ENCODE measurements around the gene BGLAP. TPM values are rescaled to one million over a fixed set of nuclear protein-coding genes. Genes with fewer than 3 reads are reported as not detected.

The BGLAP gene
- polyA plus RNA-seq, 1 of the 3 experiments (the other 2 are of a cell fraction), result 1.1 TPM

DNA sequence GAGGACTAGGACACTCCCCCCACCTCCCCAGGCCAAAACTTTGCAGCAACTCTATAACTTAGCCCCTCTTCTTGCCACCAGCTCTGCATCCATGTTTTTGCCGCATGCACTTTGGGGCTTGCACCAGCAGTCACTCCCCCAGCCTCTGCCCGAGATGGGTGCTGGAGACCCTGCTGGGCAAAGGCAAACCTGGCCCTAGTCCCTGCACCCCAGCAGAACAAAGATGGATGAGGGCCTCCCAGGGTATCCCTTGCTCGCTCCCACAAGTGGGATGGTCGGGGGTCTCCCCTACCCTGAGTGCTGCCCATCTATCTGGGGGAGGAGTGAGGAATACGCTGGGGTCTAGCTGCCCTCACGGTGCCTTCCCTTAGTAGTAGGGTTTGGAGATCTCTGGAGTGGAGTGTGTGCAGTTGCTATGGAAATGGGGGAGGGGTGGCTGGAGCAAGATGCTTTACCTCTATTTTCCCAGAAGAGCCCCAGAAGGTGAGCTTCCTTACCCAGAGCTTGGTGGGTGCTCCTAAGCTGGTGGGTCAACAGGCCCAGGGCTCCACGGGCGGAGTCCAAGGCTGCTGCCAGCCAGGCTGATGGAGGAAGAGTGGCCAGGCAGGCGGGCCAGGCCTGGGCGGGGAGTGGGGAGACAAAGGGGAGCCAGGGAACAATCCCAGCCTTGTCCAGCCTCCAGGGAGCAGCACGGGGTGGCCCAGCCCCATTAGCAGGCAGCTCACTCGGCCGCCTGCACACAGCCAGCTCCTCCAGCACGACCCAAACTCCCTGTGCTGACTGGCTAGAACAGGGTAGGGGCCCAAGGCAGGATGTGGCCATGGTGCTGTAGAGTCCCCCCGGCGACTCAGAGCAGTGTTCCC, 5.7 kb downstream of the BGLAP start, which contains the start of gene PAQR6 (continued):
- TF ChIP-seq RCOR1 (IDR thresholded peaks at IDR 0.05; ENCODE audit: low read length) (no peak), GABPA (IDR thresholded peaks at IDR 0.05; ENCODE audit: low read depth) (no peak), GATA2 (CRISPR knock-in tag; IDR thresholded peaks at IDR 0.05) (no peak), ELF1 (IDR thresholded peaks at IDR 0.05) (no peak), FOXJ3 (CRISPR knock-in tag; IDR thresholded peaks at IDR 0.05) (no peak)

DNA sequence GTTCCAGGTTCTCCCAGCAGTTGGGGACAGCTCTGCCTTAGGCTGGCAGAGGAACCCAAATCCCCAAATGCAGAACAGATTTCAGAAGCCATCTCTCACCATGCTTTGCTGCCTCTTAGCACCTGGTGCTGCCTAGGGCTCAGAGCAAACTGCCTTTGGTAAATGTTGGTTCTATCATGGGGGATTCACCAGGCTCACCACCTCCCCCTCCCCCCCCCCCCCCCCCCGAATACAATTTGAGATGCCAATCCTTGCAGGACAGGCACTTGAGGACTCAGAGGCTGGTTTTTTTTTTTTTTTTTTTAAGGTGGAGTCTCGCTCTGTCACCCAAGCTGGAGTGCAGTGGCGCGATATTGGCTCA, 6.3 kb downstream of the BGLAP start:
- Histone ChIP-seq H3K4me3 (ENCODE audit: low read depth in 2 of 2, low read length in 1 of 2) (no peak overlapping the region), H3F3A (replicated peaks; ENCODE audit: insufficient read depth) (peaks cover 13% of the 10 kb centered on the region), H3K4me2 (no peak overlapping the region), H2AFZ (ENCODE audit: low read depth) (no peak overlapping the region), H3K27me3 (ENCODE audit: insufficient read depth) (no peaks in the 10 kb centered on the region), H3K9me3 (no peaks in the 10 kb centered on the region), H3K36me3 (replicated peaks in 1 of 2; ENCODE audit: control insufficient read depth in 1 of 2, insufficient read depth in 2 of 2, low read length in 1 of 2) (peaks cover 12 to 52% of the 10 kb centered on the region in 2 experiments), H4K20me1 (ENCODE audit: insufficient read depth) (no peaks in the 10 kb centered on the region), H3K4me1 (ENCODE audit: control insufficient read depth in 1 of 2, insufficient read depth in 2 of 2, low read depth in 1 of 2, low read length in 1 of 2) (peaks cover 13 to 73% of the 10 kb centered on the region in 2 experiments; a peak in 3 of 4 replicates), H3K9ac (no peak overlapping the region), H3K9me2 (no peaks in the 10 kb centered on the region), H3K27ac (ENCODE audit: low read depth in 2 of 2, low read length in 1 of 2) (peak overlapping the region in 1 of 2 experiments; percentile 62; a peak in 1 of 4 replicates), H3K79me2 (ENCODE audit: insufficient read depth) (no peaks in the 10 kb centered on the region)
- POLR2A ChIA-PET, result no interaction called here
- WGBS (ENCODE audit: low lambda C conversion rate), result 80% methylated on average over 4 of the region's 4 CpGs
- CTCF ChIA-PET, result interaction anchor here (1.4 to 4.0 kb wide), 3 partner anchors 9 to 23 kb away, joined by 9 to 26 read pairs (median 11); no protein-coding TSS in a partner anchor
- DNase-seq, result no peak
- no peak for TF ChIP-seq NRF1 (IDR thresholded peaks at IDR 0.05; ENCODE audit: low read depth, low read length)
- TF ChIP-seq FOXM1 (IDR thresholded peaks at IDR 0.05; ENCODE audit: low read depth), result no peak
- no peak for TF ChIP-seq ELF1 (IDR thresholded peaks at IDR 0.05)
- TF ChIP-seq GATA2 (CRISPR knock-in tag; IDR thresholded peaks at IDR 0.05), result no peak
- no peak for TF ChIP-seq POLR2AphosphoS5 (IDR thresholded peaks at IDR 0.05; ENCODE audit: low read depth, low read length)
- no peak for TF ChIP-seq FOSL2 (IDR thresholded peaks at IDR 0.05; ENCODE audit: borderline replicate concordance, low read depth)
- TF ChIP-seq CHD2 (IDR thresholded peaks at IDR 0.05; ENCODE audit: low read length, partially characterized antibody), result no peak
- no peak for TF ChIP-seq EP300 (IDR thresholded peaks at IDR 0.05; ENCODE audit: borderline replicate concordance in 1 of 2, low read depth in 1 of 2, low read length in 1 of 2)
- no peak for TF ChIP-seq RFX5 (IDR thresholded peaks at IDR 0.05; ENCODE audit: low read length)
- no peak for TF ChIP-seq JUND (IDR thresholded peaks at IDR 0.05)

DNA sequence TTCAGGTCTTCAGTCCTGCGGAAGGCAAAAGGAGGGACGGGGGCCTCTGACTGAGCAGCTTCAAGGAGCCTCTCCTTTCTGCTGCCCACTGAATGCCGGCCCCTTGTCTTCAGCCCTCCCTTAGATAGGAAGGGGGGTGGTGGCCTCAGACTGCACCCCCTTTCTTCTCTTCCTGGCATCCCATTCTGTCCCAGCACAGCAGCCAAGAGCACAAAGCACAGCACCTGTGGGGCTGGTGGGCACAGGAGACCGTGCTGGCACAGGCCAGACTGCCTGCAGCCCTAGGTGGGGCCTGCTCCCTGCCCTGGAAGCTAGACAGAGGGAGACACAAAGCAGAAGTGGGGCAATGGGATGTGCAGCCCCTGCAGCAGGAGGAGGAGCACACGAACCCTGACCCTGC, 7.6 kb downstream of the BGLAP start:
- Histone ChIP-seq H3K27ac (ENCODE audit: low read depth in 2 of 2, low read length in 1 of 2) (peak overlapping the region in 1 of 2 experiments; percentile 99; a peak in 1 of 4 replicates), H3K27me3 (ENCODE audit: insufficient read depth) (no peaks in the 10 kb centered on the region), H3K4me3 (ENCODE audit: low read depth in 2 of 2, low read length in 1 of 2) (no peak overlapping the region), H3K4me2 (no peak overlapping the region), H3K9me2 (no peaks in the 10 kb centered on the region), H3K79me2 (ENCODE audit: insufficient read depth) (no peaks in the 10 kb centered on the region), H3K36me3 (replicated peaks in 1 of 2; ENCODE audit: control insufficient read depth in 1 of 2, insufficient read depth in 2 of 2, low read length in 1 of 2) (peaks cover 14 to 62% of the 10 kb centered on the region in 2 experiments), H4K20me1 (ENCODE audit: insufficient read depth) (no peaks in the 10 kb centered on the region), H3F3A (replicated peaks; ENCODE audit: insufficient read depth) (peaks cover 13% of the 10 kb centered on the region), H3K9ac (no peak overlapping the region), H2AFZ (ENCODE audit: low read depth) (no peak overlapping the region), H3K9me3 (no peaks in the 10 kb centered on the region), H3K4me1 (ENCODE audit: control insufficient read depth in 1 of 2, insufficient read depth in 2 of 2, low read depth in 1 of 2, low read length in 1 of 2) (peaks cover 13 to 67% of the 10 kb centered on the region in 2 experiments; a peak in 3 of 4 replicates)
- ChIA-PET POLR2A (no interaction called here), CTCF (interaction anchor here (0.8 to 3.8 kb wide), 4 partner anchors 10 to 120 kb away, joined by 3 to 14 read pairs (median 8); no protein-coding TSS in a partner anchor)
- DNase-seq, result no peak
- 88% methylated on average over 4 of the region's 5 CpGs for WGBS (ENCODE audit: low lambda C conversion rate)
- TF ChIP-seq RFX5 (IDR thresholded peaks at IDR 0.05; ENCODE audit: low read length) (no peak), RCOR1 (IDR thresholded peaks at IDR 0.05; ENCODE audit: low read length) (no peak), RAD21 (IDR thresholded peaks at IDR 0.05; ENCODE audit: low read length) (no peak), SIN3A (IDR thresholded peaks at IDR 0.05; ENCODE audit: borderline replicate concordance, low read depth, low read length) (no peak), FOXM1 (IDR thresholded peaks at IDR 0.05; ENCODE audit: low read depth) (no peak), MXI1 (IDR thresholded peaks at IDR 0.05; ENCODE audit: low read depth, low read length) (no peak), NRF1 (IDR thresholded peaks at IDR 0.05; ENCODE audit: low read depth, low read length) (no peak), TCF12 (IDR thresholded peaks at IDR 0.05) (no peak), JUND (IDR thresholded peaks at IDR 0.05) (no peak)
- TF ChIP-seq, protein P1, sequence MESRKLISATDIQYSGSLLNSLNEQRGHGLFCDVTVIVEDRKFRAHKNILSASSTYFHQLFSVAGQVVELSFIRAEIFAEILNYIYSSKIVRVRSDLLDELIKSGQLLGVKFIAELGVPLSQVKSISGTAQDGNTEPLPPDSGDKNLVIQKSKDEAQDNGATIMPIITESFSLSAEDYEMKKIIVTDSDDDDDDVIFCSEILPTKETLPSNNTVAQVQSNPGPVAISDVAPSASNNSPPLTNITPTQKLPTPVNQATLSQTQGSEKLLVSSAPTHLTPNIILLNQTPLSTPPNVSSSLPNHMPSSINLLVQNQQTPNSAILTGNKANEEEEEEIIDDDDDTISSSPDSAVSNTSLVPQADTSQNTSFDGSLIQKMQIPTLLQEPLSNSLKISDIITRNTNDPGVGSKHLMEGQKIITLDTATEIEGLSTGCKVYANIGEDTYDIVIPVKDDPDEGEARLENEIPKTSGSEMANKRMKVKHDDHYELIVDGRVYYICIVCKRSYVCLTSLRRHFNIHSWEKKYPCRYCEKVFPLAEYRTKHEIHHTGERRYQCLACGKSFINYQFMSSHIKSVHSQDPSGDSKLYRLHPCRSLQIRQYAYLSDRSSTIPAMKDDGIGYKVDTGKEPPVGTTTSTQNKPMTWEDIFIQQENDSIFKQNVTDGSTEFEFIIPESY (IDR thresholded peaks at IDR 0.05; ENCODE audit: borderline replicate concordance, low read depth), result no peak
- TF ChIP-seq, protein P2, sequence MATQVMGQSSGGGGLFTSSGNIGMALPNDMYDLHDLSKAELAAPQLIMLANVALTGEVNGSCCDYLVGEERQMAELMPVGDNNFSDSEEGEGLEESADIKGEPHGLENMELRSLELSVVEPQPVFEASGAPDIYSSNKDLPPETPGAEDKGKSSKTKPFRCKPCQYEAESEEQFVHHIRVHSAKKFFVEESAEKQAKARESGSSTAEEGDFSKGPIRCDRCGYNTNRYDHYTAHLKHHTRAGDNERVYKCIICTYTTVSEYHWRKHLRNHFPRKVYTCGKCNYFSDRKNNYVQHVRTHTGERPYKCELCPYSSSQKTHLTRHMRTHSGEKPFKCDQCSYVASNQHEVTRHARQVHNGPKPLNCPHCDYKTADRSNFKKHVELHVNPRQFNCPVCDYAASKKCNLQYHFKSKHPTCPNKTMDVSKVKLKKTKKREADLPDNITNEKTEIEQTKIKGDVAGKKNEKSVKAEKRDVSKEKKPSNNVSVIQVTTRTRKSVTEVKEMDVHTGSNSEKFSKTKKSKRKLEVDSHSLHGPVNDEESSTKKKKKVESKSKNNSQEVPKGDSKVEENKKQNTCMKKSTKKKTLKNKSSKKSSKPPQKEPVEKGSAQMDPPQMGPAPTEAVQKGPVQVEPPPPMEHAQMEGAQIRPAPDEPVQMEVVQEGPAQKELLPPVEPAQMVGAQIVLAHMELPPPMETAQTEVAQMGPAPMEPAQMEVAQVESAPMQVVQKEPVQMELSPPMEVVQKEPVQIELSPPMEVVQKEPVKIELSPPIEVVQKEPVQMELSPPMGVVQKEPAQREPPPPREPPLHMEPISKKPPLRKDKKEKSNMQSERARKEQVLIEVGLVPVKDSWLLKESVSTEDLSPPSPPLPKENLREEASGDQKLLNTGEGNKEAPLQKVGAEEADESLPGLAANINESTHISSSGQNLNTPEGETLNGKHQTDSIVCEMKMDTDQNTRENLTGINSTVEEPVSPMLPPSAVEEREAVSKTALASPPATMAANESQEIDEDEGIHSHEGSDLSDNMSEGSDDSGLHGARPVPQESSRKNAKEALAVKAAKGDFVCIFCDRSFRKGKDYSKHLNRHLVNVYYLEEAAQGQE (IDR thresholded peaks at IDR 0.05; ENCODE audit: low read depth, low read length), result no peak
